GM23338 (cell line): ENCODE results near the gene FIBP. TPM values are rescaled to one million over a fixed set of nuclear protein-coding genes. Genes with fewer than 3 reads are reported as not detected.

ENCODE experiments used
- ATAC-seq: fragments of 200-7000 bp; cut with Tn5 transposase; 3 replicates; pipeline ENCODE4 v1.9.1; 2020
- DNase-seq: peaks from one replicate; pipeline ENCODE4 v3.0.0-alpha.2; 2015; ENCODE audit warnings: low spot score
- H2AFZ ChIP-seq: fragments of 200-600 bp; sonication (generic); 2 replicates; pipeline ENCODE4 v1.8.0; 2016; ENCODE audit warnings: antibody characterized with exemption, mild to moderate bottlenecking, moderate library complexity
- H3F3A ChIP-seq: fragments of 200-600 bp; sonication (generic); replicated peaks from 2 replicates; pipeline ENCODE4 v1.8.0; 2017; ENCODE audit warnings: antibody characterized with exemption, mixed run types, low read depth
- H3K27ac ChIP-seq: fragments of 200-600 bp; sonication (generic); 2 replicates; pipeline ENCODE4 v1.6.1; 2016; ENCODE audit warnings: low read depth
- H3K27me3 ChIP-seq: fragments of 200-600 bp; sonication (generic); 2 replicates; pipeline ENCODE4 v1.8.0; 2016; ENCODE audit warnings: mild to moderate bottlenecking, mixed run types, moderate library complexity; ENCODE audit not compliant: insufficient read depth
- H3K36me3 ChIP-seq: fragments of 200-600 bp; sonication (generic); 2 replicates; pipeline ENCODE4 v1.8.0; 2016; ENCODE audit warnings: mild to moderate bottlenecking; ENCODE audit not compliant: insufficient read depth
- H3K4me1 ChIP-seq: fragments of 200-600 bp; sonication (generic); 2 replicates; pipeline ENCODE4 v1.8.0; 2016; ENCODE audit warnings: mild to moderate bottlenecking, moderate library complexity; ENCODE audit not compliant: insufficient read depth
- H3K4me2 ChIP-seq: fragments of 200-600 bp; sonication (generic); 2 replicates; pipeline ENCODE4 v1.7.1; 2017; ENCODE audit warnings: mixed run types
- H3K4me3 ChIP-seq: fragments of 200-600 bp; sonication (generic); 2 replicates; pipeline ENCODE4 v1.6.1; 2016; ENCODE audit warnings: mixed run types
- H3K79me2 ChIP-seq: fragments of 200-600 bp; sonication (generic); replicated peaks from 2 replicates; pipeline ENCODE4 v1.8.0; 2017; ENCODE audit warnings: mild to moderate bottlenecking; ENCODE audit not compliant: insufficient read depth
- H3K9me2 ChIP-seq: fragments of 200-600 bp; sonication (generic); 2 replicates; pipeline ENCODE4 v1.8.0; 2017; ENCODE audit not compliant: insufficient read depth
- H4K20me1 ChIP-seq: fragments of 200-600 bp; sonication (generic); replicated peaks from 2 replicates; pipeline ENCODE4 v1.8.0; 2017; ENCODE audit warnings: mild to moderate bottlenecking; ENCODE audit not compliant: insufficient read depth
- H3K27ac Mint-ChIP-seq: 2 replicates; pipeline ENCODE4 v1.8.0; 2020; ENCODE audit warnings: inconsistent platforms, mild to moderate bottlenecking, moderate library complexity, mixed read lengths
- H3K27me3 Mint-ChIP-seq: 3 replicates; pipeline ENCODE4 v1.8.0; 2022; ENCODE audit warnings: low read depth, mild to moderate bottlenecking, moderate library complexity, mixed read lengths, inconsistent platforms; ENCODE audit not compliant: insufficient read depth, poor library complexity
- H3K36me3 Mint-ChIP-seq: 3 replicates; pipeline ENCODE4 v1.8.0; 2021; ENCODE audit warnings: low read depth, mild to moderate bottlenecking, inconsistent platforms, moderate library complexity, mixed read lengths
- H3K4me1 Mint-ChIP-seq: 3 replicates; pipeline ENCODE4 v1.8.0; 2020; ENCODE audit warnings: mild to moderate bottlenecking, inconsistent platforms, mixed read lengths
- H3K4me3 Mint-ChIP-seq: 3 replicates; pipeline ENCODE4 v1.8.0; 2021; ENCODE audit warnings: moderate library complexity, mild to moderate bottlenecking, inconsistent platforms, mixed read lengths
- H3K9me3 Mint-ChIP-seq: 3 replicates; pipeline ENCODE4 v1.8.0; 2020; ENCODE audit warnings: moderate library complexity, mild to moderate bottlenecking, inconsistent platforms, mixed read lengths
- CREB1 ChIP-seq: fragments of 250-450 bp; sonication (Bioruptor Pico); IDR thresholded peaks from 2 replicates; pipeline ENCODE4 v1.5.0; 2020; ENCODE audit warnings: low read depth, mild to moderate bottlenecking, moderate library complexity
- CTCF ChIP-seq, 2 experiments: fragments of 200-600 bp in 1 of 2; sonication (generic) in 1 of 2; conservative IDR thresholded peaks; 2 replicates each; pipeline versions ENCODE4 v1.5.1 to v1.6.1; 2016 to 2017; ENCODE audit warnings: antibody characterized with exemption in 2 of 2, low read depth in 2 of 2, mild to moderate bottlenecking in 2 of 2, moderate library complexity in 1 of 2
- ETS1 ChIP-seq: IDR thresholded peaks from 2 replicates; pipeline ENCODE4 v1.6.1; 2016; ENCODE audit warnings: antibody characterized with exemption
- EZH2 ChIP-seq: fragments of 200-600 bp; sonication (generic); IDR thresholded peaks from one replicate; pipeline ENCODE4 v1.8.0; 2017; ENCODE audit warnings: antibody characterized with exemption, mild to moderate bottlenecking, low read depth; ENCODE audit not compliant: unreplicated experiment
- EZH2phosphoT487 ChIP-seq: fragments of 200-600 bp; sonication (generic); IDR thresholded peaks from one replicate; pipeline ENCODE4 v1.8.1; 2018; ENCODE audit warnings: antibody characterized with exemption; ENCODE audit not compliant: unreplicated experiment
- JUNB ChIP-seq: IDR thresholded peaks from one replicate; pipeline ENCODE4 v1.6.1; 2016; ENCODE audit warnings: antibody characterized with exemption; ENCODE audit not compliant: unreplicated experiment
- NANOG ChIP-seq: IDR thresholded peaks from 2 replicates; pipeline ENCODE4 v1.6.1; 2016; ENCODE audit warnings: antibody characterized with exemption, borderline replicate concordance
- POLR2AphosphoS5 ChIP-seq: IDR thresholded peaks from 2 replicates; pipeline ENCODE4 v1.6.1; 2016; ENCODE audit warnings: antibody characterized with exemption, low read depth
- REST ChIP-seq: IDR thresholded peaks from one replicate; pipeline ENCODE4 v1.6.1; 2018; ENCODE audit warnings: antibody characterized with exemption; ENCODE audit not compliant: unreplicated experiment
- STAT1 ChIP-seq: IDR thresholded peaks from one replicate; pipeline ENCODE4 v1.6.1; 2016; ENCODE audit warnings: antibody characterized with exemption; ENCODE audit not compliant: unreplicated experiment
- ZNF114 ChIP-seq: fragments of 250-450 bp; sonication (Bioruptor Pico); IDR thresholded peaks from 2 replicates; pipeline ENCODE4 v1.5.0; 2020; ENCODE audit warnings: mild to moderate bottlenecking, moderate library complexity
- ZNF331 ChIP-seq: fragments of 250-450 bp; sonication (Bioruptor Pico); IDR thresholded peaks from 2 replicates; pipeline ENCODE4 v1.5.0; 2020; ENCODE audit warnings: low read depth, mild to moderate bottlenecking, moderate library complexity
- ZNF462 ChIP-seq: fragments of 250-450 bp; sonication (Bioruptor Pico); IDR thresholded peaks from 2 replicates; pipeline ENCODE4 v1.5.0; 2020; ENCODE audit warnings: mild to moderate bottlenecking, moderate library complexity
- polyA plus RNA-seq: library from polyadenylated mRNA; unstranded; fragments of >200 nt; fragmentation: Nextera tagmentation; extraction: Ambion mirVana; gene quantifications from 2 replicates; pipeline ENCODE4 v1.2.1, GENCODE V29; 2016
- total RNA-seq: library from RNA; depleted of rRNA; stranded (reverse); fragments of >200 nt; shearing (Covaris generic); gene quantifications from 2 replicates; pipeline ENCODE4 v1.2.3, GENCODE V29; 2014

FIBP gene
- total and polyA plus RNA-seq, 2 experiments from 2014 or later: 79.0 to 102 TPM

- Histone ChIP-seq H3K4me2 (no peak overlapping the region), H3K27me3 (no peaks in the 10 kb centered on the region), H2AFZ (no peak overlapping the region), H3F3A (peaks cover 63% of the 10 kb centered on the region), H3K4me1 (peaks cover 3% of the 10 kb centered on the region; the same call in 1 of the 2 replicates), H3K27ac (0 out of 2 replicates have a peak overlapping the region, but pooled peaks have one; percentile 74), H3K9me2 (no peaks in the 10 kb centered on the region), H3K36me3 (peaks cover 28% of the 10 kb centered on the region), H4K20me1 (peaks cover 33% of the 10 kb centered on the region), H3K4me3 (no peak overlapping the region; the same call in 1 of the 2 replicates), H3K79me2 (peaks cover 39% of the 10 kb centered on the region)
- Mint-ChIP-seq H3K4me1 (peaks cover 25% of the 10 kb centered on the region), H3K4me3 (peak overlapping the region; percentile 90), H3K27ac (no peak overlapping the region; the same call in 1 of the 2 replicates), H3K9me3 (peaks cover 16% of the 10 kb centered on the region), H3K27me3 (peaks cover 60% of the 10 kb centered on the region), H3K36me3 (peaks cover 64% of the 10 kb centered on the region)
- ATAC-seq: no peak
- TF ChIP-seq REST: no peak
- TF ChIP-seq NANOG: no peak
- no peak for TF ChIP-seq ZNF462 (CRISPR knock-in tag)
- TF ChIP-seq STAT1: no peak
- no peak for TF ChIP-seq POLR2AphosphoS5
- no peak for TF ChIP-seq EZH2phosphoT487
- TF ChIP-seq EZH2: no peak
- no peak for TF ChIP-seq JUNB
- no peak for TF ChIP-seq ZNF331 (CRISPR knock-in tag)
- no peak for TF ChIP-seq ZNF114 (CRISPR knock-in tag)
- TF ChIP-seq CREB1 (CRISPR knock-in tag): no peak
- TF ChIP-seq ETS1: no peak
- no peak for TF ChIP-seq CTCF (conservative IDR thresholded peaks at IDR 0.05; ENCODE audit: low read depth in 2 of 2)
- DNase-seq: no peak
Observed at GRCh38 chr11:65854852-65855837, 33.1 kb downstream of the FIBP start.
